ENCODE data around the gene DPYD.

DNA sequence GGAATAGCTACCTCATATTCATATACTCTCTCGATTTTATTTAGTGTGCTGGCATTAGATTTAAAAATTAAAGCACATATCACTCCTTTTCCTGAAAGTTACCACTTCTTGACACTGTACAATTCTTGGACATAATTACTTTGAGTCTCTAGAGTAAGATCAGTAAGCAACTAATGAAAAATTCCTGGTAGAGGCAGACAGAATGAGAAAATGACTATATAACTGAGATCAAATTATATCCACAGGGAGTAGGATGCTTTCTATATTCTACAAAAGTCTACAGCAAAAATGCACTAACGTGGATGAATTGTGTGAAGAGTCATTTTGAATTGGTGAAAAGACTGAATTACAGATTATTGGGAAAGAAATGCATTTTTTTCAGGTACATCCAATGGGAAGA lies 753.6 kb downstream of the DPYD start:
- TF ChIP-seq POLR2A (IDR thresholded peaks at IDR 0.05; ENCODE audit: low read depth, low read length) = no peak
- TF ChIP-seq POLR2AphosphoS5 (IDR thresholded peaks at IDR 0.05; ENCODE audit: low read depth, low read length) = no peak
- TF ChIP-seq TAF1 (IDR thresholded peaks at IDR 0.05; ENCODE audit: low read depth, low read length) = no peak
